Transverse colon (tissue), 4 donors: ENCODE results near the gene NUP153. TPM values are rescaled to one million over a fixed set of nuclear protein-coding genes. Genes with fewer than 3 reads are reported as not detected.
"Not testable (repeated sequence)": the region's sequence is repeated elsewhere in the genome, so short reads cannot be mapped to it uniquely, and the experiment has no call there.

Source experiments
- DNase-seq: peaks from one replicate; pipeline ENCODE4 v3.0.0-alpha.2; 2019
- H3K27ac ChIP-seq, 4 donors: fragments of 200-600 bp; sonication (generic); 2 replicates each; pipeline ENCODE4 v1.5.1; 2016 to 2018; ENCODE audit warnings: inconsistent platforms in 4 of 4
- H3K27me3 ChIP-seq: fragments of 200-600 bp; sonication (generic); 2 replicates; pipeline ENCODE4 v1.5.1; 2017; ENCODE audit warnings: inconsistent platforms
- H3K36me3 ChIP-seq, 4 donors: fragments of 200-600 bp; sonication (generic); 2 replicates each; pipeline ENCODE4 v1.5.1; 2017 to 2019; ENCODE audit warnings: inconsistent platforms in 4 of 4
- H3K4me1 ChIP-seq, 4 donors: fragments of 200-600 bp; sonication (generic); 2 replicates each; pipeline ENCODE4 v1.5.1; 2017 to 2020; ENCODE audit warnings: inconsistent platforms in 4 of 4
- H3K4me3 ChIP-seq, 4 donors: fragments of 200-600 bp; sonication (generic); 1 replicate in 1 of 4; 2 replicates in 3 of 4; pipeline versions ENCODE4 v1.5.1 to v1.6.1; 2017 to 2019; ENCODE audit warnings: inconsistent platforms in 4 of 4
- H3K9me3 ChIP-seq, 2 donors: fragments of 200-600 bp; sonication (generic); 2 replicates each; pipeline ENCODE4 v1.5.1; 2017 to 2019; ENCODE audit warnings: inconsistent platforms in 2 of 2
- EP300 ChIP-seq: sonication (generic); formaldehyde crosslinking; IDR thresholded peaks from one replicate; pipeline ENCODE4 v1.6.1; 2017; ENCODE audit warnings: antibody characterized with exemption, low read depth
- POLR2A ChIP-seq: fragments of 450-650 bp; IDR thresholded peaks from one replicate; pipeline ENCODE4 v1.6.1; 2016; ENCODE audit warnings: antibody characterized with exemption, mild to moderate bottlenecking, moderate library complexity
- POLR2AphosphoS5 ChIP-seq, 3 donors: sonication (generic); formaldehyde crosslinking; IDR thresholded peaks; one replicate each; pipeline ENCODE4 v1.6.1; 2016; ENCODE audit warnings: antibody characterized with exemption in 3 of 3
- WGBS, 2 donors: methylation state at CpG; one replicate each; pipeline ENCODE4 v1.1.5; 2018; ENCODE audit warnings: low coverage in 1 of 2; 5-methylcytosine and 5-hydroxymethylcytosine counted together
- in situ Hi-C, 4 donors: fragments of 200-750 bp; cut with MboI; loops; one replicate each; pipeline versions ENCODE4 v1.15.0 to v1.15.1; 2017; ENCODE audit warnings: low sequenced_read_pairs in 3 of 4, low pct_ligation_motif_present in 1 of 4, low pct_unique_long_range_greater_than_20kb in 1 of 4
- intact Hi-C: fragments of 100-400 bp; cut with DNase I; formaldehyde crosslinking; loops from one replicate; pipeline ENCODE4 v1.15.1; 2023; ENCODE audit warnings: low total_unique reads
- total RNA-seq, 4 donors: library from RNA; depleted of rRNA; stranded (reverse); fragments of >200 nt; gene quantifications; one replicate each; pipeline ENCODE4 v1.1.0, GENCODE V29; 2016
- TF ChIP-seq, protein P1 (sequence below), 5 experiments: fragments of 200-600 bp in 3 of 5; fragments of 450-650 bp in 2 of 5; sonication (generic) in 3 of 5; IDR thresholded peaks; 1 replicate in 2 of 5; 2 replicates in 3 of 5; pipeline ENCODE4 v1.5.1; 2016 to 2017; ENCODE audit warnings: antibody characterized with exemption in 5 of 5, inconsistent platforms in 3 of 5, mild to moderate bottlenecking in 2 of 5, moderate library complexity in 1 of 5

NUP153 gene
- total RNA-seq, 4 donors from 2014 or later = 27.9 to 37.0 (median 32.1) TPM

DNA sequence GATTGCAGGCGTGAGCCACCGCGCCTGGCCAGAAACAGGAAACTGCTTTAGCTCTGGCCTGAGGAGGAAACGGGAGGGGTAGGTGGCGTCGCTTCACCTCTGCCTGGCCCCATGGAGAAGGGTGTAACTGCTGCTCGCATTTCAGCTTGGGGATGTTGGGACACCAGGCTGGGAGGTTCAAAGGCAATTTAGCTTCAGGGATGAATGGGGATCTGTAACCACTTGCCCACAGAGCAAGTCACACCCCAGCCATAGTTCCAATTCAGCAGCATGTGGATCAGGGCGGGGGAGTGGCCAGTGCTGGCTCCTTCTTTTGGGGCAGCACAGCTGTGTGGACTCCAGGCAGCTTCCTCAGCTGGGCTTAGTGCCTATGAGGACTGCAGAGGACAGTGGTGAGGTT lies 34.8 kb upstream of the NUP153 start:
- Histone ChIP-seq H3K4me1 (no peaks in the 10 kb centered on the region), H3K4me3 (no peak overlapping the region), H3K36me3 (no peaks in the 10 kb centered on the region), H3K9me3 (peaks cover 10 to 15% of the 10 kb centered on the region in 2 donors), H3K27ac (no peak overlapping the region), H3K27me3 (no peaks in the 10 kb centered on the region)
- 62% methylated on average over 8 of the region's 8 CpGs; no CpG with 5 or more reads in 1 of the 2 donors for WGBS, 2 donors
- in situ Hi-C loops (no loop called here), intact Hi-C loops (no loop called here)
- no peak for TF ChIP-seq POLR2AphosphoS5 (IDR thresholded peaks at IDR 0.05)
- TF ChIP-seq, protein P1, sequence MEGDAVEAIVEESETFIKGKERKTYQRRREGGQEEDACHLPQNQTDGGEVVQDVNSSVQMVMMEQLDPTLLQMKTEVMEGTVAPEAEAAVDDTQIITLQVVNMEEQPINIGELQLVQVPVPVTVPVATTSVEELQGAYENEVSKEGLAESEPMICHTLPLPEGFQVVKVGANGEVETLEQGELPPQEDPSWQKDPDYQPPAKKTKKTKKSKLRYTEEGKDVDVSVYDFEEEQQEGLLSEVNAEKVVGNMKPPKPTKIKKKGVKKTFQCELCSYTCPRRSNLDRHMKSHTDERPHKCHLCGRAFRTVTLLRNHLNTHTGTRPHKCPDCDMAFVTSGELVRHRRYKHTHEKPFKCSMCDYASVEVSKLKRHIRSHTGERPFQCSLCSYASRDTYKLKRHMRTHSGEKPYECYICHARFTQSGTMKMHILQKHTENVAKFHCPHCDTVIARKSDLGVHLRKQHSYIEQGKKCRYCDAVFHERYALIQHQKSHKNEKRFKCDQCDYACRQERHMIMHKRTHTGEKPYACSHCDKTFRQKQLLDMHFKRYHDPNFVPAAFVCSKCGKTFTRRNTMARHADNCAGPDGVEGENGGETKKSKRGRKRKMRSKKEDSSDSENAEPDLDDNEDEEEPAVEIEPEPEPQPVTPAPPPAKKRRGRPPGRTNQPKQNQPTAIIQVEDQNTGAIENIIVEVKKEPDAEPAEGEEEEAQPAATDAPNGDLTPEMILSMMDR (IDR thresholded peaks at IDR 0.05) = no peak
- TF ChIP-seq POLR2A = no peak
- TF ChIP-seq EP300 = no peak
- no peak for DNase-seq

DNA sequence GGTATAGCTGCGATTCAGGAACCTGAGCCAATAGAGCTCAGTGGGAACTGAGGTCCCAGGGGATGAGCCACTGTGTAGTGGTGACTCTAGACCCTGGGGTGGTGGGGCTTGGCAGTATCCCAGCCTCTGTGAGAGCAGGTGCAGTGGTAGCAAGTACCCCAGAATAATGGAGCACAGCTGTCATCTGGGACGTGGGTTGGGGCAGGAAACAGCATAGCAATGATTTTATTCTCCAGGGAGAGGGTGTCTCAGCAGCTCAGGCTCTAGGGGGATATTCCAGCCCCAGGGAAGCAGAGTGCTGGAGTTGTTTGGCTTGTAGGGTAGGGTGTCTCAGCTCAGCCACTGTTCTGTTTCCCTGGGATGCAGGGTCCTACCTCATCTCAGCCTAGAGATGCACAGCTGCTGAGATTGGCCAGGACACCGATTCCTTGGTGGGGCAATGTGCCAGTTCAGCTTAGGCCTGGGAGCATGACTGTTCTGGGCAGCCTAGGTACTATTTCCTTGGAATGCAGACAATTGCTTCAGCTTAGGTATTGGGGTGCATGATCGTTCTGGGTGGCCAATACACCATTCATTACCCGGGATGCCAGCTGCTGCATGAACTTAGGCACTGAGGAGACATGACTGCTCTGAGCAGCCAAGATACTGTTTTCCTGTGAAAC lies 34.0 kb upstream of the NUP153 start:
- DNase-seq = no peak
- no peaks in the 10 kb centered on the region for H3K36me3 ChIP-seq
- in situ Hi-C loops = no loop called here
- 33 to 71% methylated on average over 1 to 5 of the region's 5 CpGs for WGBS, 2 donors
- H3K4me1 ChIP-seq = no peaks in the 10 kb centered on the region
- TF ChIP-seq EP300 (no peak), POLR2A (no peak), POLR2AphosphoS5 (IDR thresholded peaks at IDR 0.05) (no peak)
- TF ChIP-seq, protein P1 (IDR thresholded peaks at IDR 0.05) = no peak
- intact Hi-C loops = no loop called here
- no peak overlapping the region for H3K27ac ChIP-seq
- H3K27me3 ChIP-seq = no peaks in the 10 kb centered on the region
- H3K9me3 ChIP-seq = peaks cover 11 to 15% of the 10 kb centered on the region in 2 donors
- no peak overlapping the region for H3K4me3 ChIP-seq

DNA sequence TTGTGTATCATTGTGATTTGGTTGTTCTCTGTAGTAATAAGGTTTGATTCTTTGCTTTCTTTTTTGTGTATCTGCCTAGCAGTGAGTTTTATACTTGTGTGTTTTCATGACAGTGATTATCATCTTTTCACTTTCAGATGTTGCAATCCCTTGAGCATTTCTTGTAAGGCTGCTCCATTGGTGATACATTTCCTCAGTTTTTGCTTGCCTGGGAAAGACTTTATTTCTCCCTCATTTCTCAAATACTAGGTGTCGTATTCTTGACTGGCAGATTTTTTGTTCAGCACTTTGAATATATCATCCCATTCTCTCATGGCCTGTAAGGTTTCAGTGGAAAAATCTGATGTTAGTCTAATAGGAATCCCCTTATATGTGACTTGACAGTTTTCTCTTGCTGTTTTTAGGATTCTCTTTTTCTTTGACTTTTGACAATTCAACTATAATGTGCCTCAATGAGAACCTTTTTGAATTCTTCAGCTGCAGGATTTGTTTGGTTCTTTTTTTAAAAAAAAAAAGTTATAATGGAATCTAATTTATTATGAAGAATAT lies 31.1 kb upstream of the NUP153 start:
- DNase-seq = no peak
- no peak overlapping the region for H3K4me3 ChIP-seq
- H3K27ac ChIP-seq = no peak overlapping the region
- in situ Hi-C loops (no loop called here), intact Hi-C loops (no loop called here)
- peaks cover 11 to 15% of the 10 kb centered on the region in 2 donors for H3K9me3 ChIP-seq
- H3K27me3 ChIP-seq = no peaks in the 10 kb centered on the region
- no peaks in the 10 kb centered on the region for H3K4me1 ChIP-seq
- H3K36me3 ChIP-seq = no peaks in the 10 kb centered on the region
- TF ChIP-seq, protein P1 (IDR thresholded peaks at IDR 0.05) = no peak
- TF ChIP-seq POLR2A = no peak
- no peak for TF ChIP-seq POLR2AphosphoS5 (IDR thresholded peaks at IDR 0.05)
- TF ChIP-seq EP300 = no peak
- 90 to 92% methylated on average over 1 of the region's 1 CpG for WGBS, 2 donors

DNA sequence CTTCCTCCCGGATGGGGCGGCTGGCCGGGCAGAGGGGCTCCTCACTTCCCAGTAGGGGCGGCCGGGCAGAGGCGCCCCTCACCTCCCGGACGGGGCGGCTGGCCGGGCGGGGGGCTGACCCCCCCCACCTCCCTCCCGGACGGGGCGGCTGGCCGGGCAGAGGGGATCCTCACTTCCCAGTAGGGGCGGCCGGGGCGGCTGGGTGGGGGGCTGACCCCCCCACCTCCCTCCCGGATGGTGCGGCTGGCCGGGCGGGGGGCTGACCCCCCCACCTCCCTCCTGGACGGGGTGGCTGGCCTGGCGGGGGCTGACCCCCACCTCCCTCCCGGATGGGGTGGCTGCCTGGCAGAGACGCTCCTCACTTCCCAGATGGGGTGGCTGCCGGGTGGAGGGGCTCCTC lies 28.6 kb upstream of the NUP153 start:
- in situ Hi-C loops, intact Hi-C loops, H3K27me3 ChIP-seq, H3K4me3 ChIP-seq, H3K36me3 ChIP-seq, H3K4me1 ChIP-seq, H3K27ac ChIP-seq, DNase-seq: not testable (repeated sequence)
- 100% methylated on average over 4 of the region's 27 CpGs; no CpG with 5 or more reads in 1 of the 2 donors for WGBS, 2 donors
- peaks cover 11 to 15% of the 10 kb centered on the region in 2 donors for H3K9me3 ChIP-seq
